HepG2 (cell line): ENCODE measurements around the gene FALEC. TPM values are rescaled to one million over a fixed set of nuclear protein-coding genes. Genes with fewer than 3 reads are reported as not detected.

Experiments
- ERF ChIP-seq: IDR thresholded peaks from 2 replicates; pipeline ENCODE4 v1.6.1; 2018; ENCODE audit warnings: missing biosample characterization, missing genetic modification reagents
- FOXA1 ChIP-seq, 2 experiments: fragments of 450-650 bp in 1 of 2; sonication (generic) in 1 of 2; formaldehyde crosslinking in 1 of 2; IDR thresholded peaks; 2 replicates each; pipeline versions ENCODE4 v1.4.0 to v1.6.1; 2016 to 2020; ENCODE audit warnings: missing genetic modification reagents in 1 of 2
- NFYC ChIP-seq: IDR thresholded peaks from 2 replicates; pipeline ENCODE4 v1.6.1; 2016; ENCODE audit warnings: missing genetic modification reagents, missing compliant biosample characterization
- NRL ChIP-seq: sonication (generic); formaldehyde crosslinking; IDR thresholded peaks from 2 replicates; pipeline ENCODE4 v1.5.0; 2020; ENCODE audit warnings: missing genetic modification reagents, mild to moderate bottlenecking, moderate library complexity, borderline replicate concordance
- PAF1 ChIP-seq: IDR thresholded peaks from 2 replicates; pipeline ENCODE4 v1.6.1; 2016; ENCODE audit warnings: missing genetic modification reagents, missing compliant biosample characterization
- PBX3 ChIP-seq: sonication (generic); formaldehyde crosslinking; IDR thresholded peaks from 2 replicates; pipeline ENCODE4 v1.8.1; 2023; ENCODE audit warnings: missing genetic modification reagents, inconsistent platforms, borderline replicate concordance
- POLR2AphosphoS5 ChIP-seq: IDR thresholded peaks from 2 replicates; pipeline ENCODE4 v1.6.1; 2012; ENCODE audit warnings: low read depth, low read length
- TGIF2 ChIP-seq: IDR thresholded peaks from 2 replicates; pipeline ENCODE4 v1.6.1; 2016; ENCODE audit warnings: control low read depth, missing compliant biosample characterization
- ZNF318 ChIP-seq: sonication (generic); formaldehyde crosslinking; IDR thresholded peaks from 2 replicates; pipeline ENCODE4 v1.4.0; 2020; ENCODE audit warnings: mild to moderate bottlenecking, missing genetic modification reagents
- polyA plus RNA-seq, 8 experiments: library from polyadenylated mRNA; depleted of rRNA in 3 of 8; stranded (reverse) in 7 of 8; unstranded in 1 of 8; fragments of >200 nt; fragmentation: Illumina TruSeq in 4 of 8; extraction: Trizol in 4 of 8; gene quantifications; 2 replicates each; pipeline versions ENCODE4 v1.2.1 to v1.2.3, GENCODE V29; 2011 to 2016; ENCODE audit warnings: low read depth in 4 of 8, missing spikeins in 1 of 8, mixed read lengths in 1 of 8; ENCODE audit not compliant: insufficient read depth in 1 of 8
- total RNA-seq, 5 experiments: library from RNA; depleted of rRNA; stranded (reverse); fragments of >200 nt; fragmentation: Illumina TruSeq; extraction: Trizol; gene quantifications; 2 replicates each; pipeline ENCODE4 v1.2.3, GENCODE V29; 2016; ENCODE audit warnings: low read depth in 1 of 5

Gene FALEC
- total and polyA plus RNA-seq, 2 of the 13 experiments (the other 11 are each of a cell fraction or from before 2014, with no cell fraction given): 0.33 to 0.71 TPM

- no peak for TF ChIP-seq POLR2AphosphoS5
- TF ChIP-seq ERF (CRISPR knock-in tag): 0 out of 2 replicates have a peak, but pooled peaks have one; percentile 62
- TF ChIP-seq FOXA1 (IDR thresholded peaks at IDR 0.05): no peak
- peak; percentile 80 for TF ChIP-seq FOXA1 (CRISPR knock-in tag; IDR thresholded peaks at IDR 0.05)
- TF ChIP-seq NRL (CRISPR knock-in tag): no peak
- no peak for TF ChIP-seq ZNF318 (CRISPR knock-in tag)
- no peak for TF ChIP-seq TGIF2 (CRISPR knock-in tag)
- TF ChIP-seq NFYC: no peak
- TF ChIP-seq PAF1 (CRISPR knock-in tag): no peak
- TF ChIP-seq PBX3: no peak
Measured at GRCh38 chr1:150516616-150517015, 1.1 kb downstream of the FALEC start (continued).
